MM.1S (cell line): ENCODE data around the gene CEMIP2.

Experiments
- DNase-seq: peaks from one replicate; pipeline ENCODE4 v3.0.0-alpha.2; 2015
- H2AFZ ChIP-seq: fragments of 300-600 bp; sonication (generic); 2 replicates; pipeline ENCODE4 v1.6.0; 2016; ENCODE audit warnings: antibody characterized with exemption, low read length
- H3F3A ChIP-seq: fragments of 300-600 bp; sonication (generic); 2 replicates; pipeline ENCODE4 v1.6.1; 2016; ENCODE audit warnings: mild to moderate bottlenecking, antibody characterized with exemption, low read length, moderate library complexity, mixed read lengths; ENCODE audit not compliant: insufficient read depth
- H3K27ac ChIP-seq: fragments of 300-600 bp; sonication (generic); 2 replicates; pipeline ENCODE4 v1.5.1; 2016; ENCODE audit warnings: mild to moderate bottlenecking, low read length
- H3K27me3 ChIP-seq: fragments of 300-600 bp; sonication (generic); replicated peaks from 2 replicates; pipeline ENCODE4 v1.6.0; 2016; ENCODE audit warnings: low read length; ENCODE audit not compliant: insufficient read depth
- H3K36me3 ChIP-seq: fragments of 300-600 bp; sonication (generic); replicated peaks from 2 replicates; pipeline ENCODE4 v1.6.1; 2016; ENCODE audit warnings: mild to moderate bottlenecking, low read length, mixed read lengths; ENCODE audit not compliant: insufficient read depth
- H3K4me1 ChIP-seq: fragments of 300-600 bp; sonication (generic); 2 replicates; pipeline ENCODE4 v1.6.1; 2016; ENCODE audit warnings: low read length, mixed read lengths
- H3K4me2 ChIP-seq: fragments of 300-600 bp; sonication (generic); 2 replicates; pipeline ENCODE4 v1.6.0; 2016; ENCODE audit warnings: low read depth, low read length
- H3K4me3 ChIP-seq: fragments of 300-600 bp; sonication (generic); 2 replicates; pipeline ENCODE4 v1.5.1; 2016; ENCODE audit warnings: low read length, mixed read lengths
- H3K79me2 ChIP-seq: fragments of 300-600 bp; sonication (generic); 2 replicates; pipeline ENCODE4 v1.6.1; 2016; ENCODE audit warnings: mixed run types, low read length, mixed read lengths
- H3K9ac ChIP-seq: fragments of 300-600 bp; sonication (generic); 2 replicates; pipeline ENCODE4 v1.6.1; 2016; ENCODE audit warnings: low read length, mixed read lengths
- H3K9me2 ChIP-seq: fragments of 300-600 bp; sonication (generic); replicated peaks from 2 replicates; pipeline ENCODE4 v1.6.1; 2016; ENCODE audit warnings: mild to moderate bottlenecking, low read length, mixed read lengths; ENCODE audit not compliant: insufficient read depth
- H3K9me3 ChIP-seq: fragments of 300-600 bp; sonication (generic); replicated peaks from 2 replicates; pipeline ENCODE4 v1.6.1; 2016; ENCODE audit warnings: mild to moderate bottlenecking, low read length, mixed read lengths; ENCODE audit not compliant: insufficient read depth
- H4K20me1 ChIP-seq: fragments of 300-600 bp; sonication (generic); 2 replicates; pipeline ENCODE4 v1.6.1; 2016; ENCODE audit warnings: mild to moderate bottlenecking, low read length, moderate library complexity, mixed read lengths; ENCODE audit not compliant: insufficient read depth
- CTCF ChIP-seq: fragments of 300-600 bp; sonication (generic); IDR thresholded peaks from 2 replicates; pipeline ENCODE4 v1.5.1; 2016; ENCODE audit warnings: antibody characterized with exemption, low read length, mixed read lengths
- EZH2 ChIP-seq: fragments of 300-600 bp; sonication (generic); optimal IDR thresholded peaks from 2 replicates; pipeline ENCODE3; 2017; ENCODE audit warnings: low read depth, mild to moderate bottlenecking, antibody characterized with exemption, low read length, mixed read lengths
- EZH2phosphoT487 ChIP-seq: fragments of 300-600 bp; sonication (generic); IDR thresholded peaks from 2 replicates; pipeline ENCODE4 v1.6.1; 2018; ENCODE audit warnings: antibody characterized with exemption, low read length

Gene CEMIP2

GRCh38 chr9:71767163-71767775, 1.0 kb downstream of the CEMIP2 start:
- Histone ChIP-seq H3K27ac (no peak overlapping the region), H3K36me3 (no peaks in the 10 kb centered on the region), H3K4me2 (peak overlapping the region; percentile 81), H3K9ac (no peak overlapping the region), H3K9me2 (no peaks in the 10 kb centered on the region), H2AFZ (no peak overlapping the region), H3F3A (peaks cover 13% of the 10 kb centered on the region; the same call in 1 of the 2 replicates), H3K79me2 (peaks cover 12% of the 10 kb centered on the region), H3K4me3 (peak overlapping the region; percentile 77), H3K4me1 (no peaks in the 10 kb centered on the region), H3K27me3 (no peaks in the 10 kb centered on the region), H3K9me3 (no peaks in the 10 kb centered on the region), H4K20me1 (no peaks in the 10 kb centered on the region)
- DNase-seq, result no peak
- no peak for TF ChIP-seq EZH2phosphoT487

GRCh38 chr9:71766663-71767062, 1.6 kb downstream of the CEMIP2 start:
- Histone ChIP-seq H3K4me2 (no peak overlapping the region), H3F3A (peaks cover 13% of the 10 kb centered on the region; the same call in 1 of the 2 replicates), H4K20me1 (no peaks in the 10 kb centered on the region), H3K9me2 (no peaks in the 10 kb centered on the region), H3K27me3 (no peaks in the 10 kb centered on the region), H3K9me3 (no peaks in the 10 kb centered on the region), H3K79me2 (peaks cover 12% of the 10 kb centered on the region), H3K9ac (no peak overlapping the region), H3K4me3 (no peak overlapping the region), H3K36me3 (no peaks in the 10 kb centered on the region), H3K4me1 (no peaks in the 10 kb centered on the region), H2AFZ (no peak overlapping the region), H3K27ac (no peak overlapping the region)
- TF ChIP-seq EZH2 (no peak), EZH2phosphoT487 (no peak), CTCF (no peak)
- DNase-seq, result no peak

GRCh38 chr9:71765693-71766092, 2.6 kb downstream of the CEMIP2 start:
- Histone ChIP-seq H4K20me1 (no peaks in the 10 kb centered on the region), H3K27me3 (no peaks in the 10 kb centered on the region), H3F3A (peaks cover 13% of the 10 kb centered on the region; the same call in 1 of the 2 replicates), H3K79me2 (peaks cover 12% of the 10 kb centered on the region), H3K9ac (no peak overlapping the region), H3K9me3 (no peaks in the 10 kb centered on the region), H3K27ac (no peak overlapping the region), H3K4me1 (no peaks in the 10 kb centered on the region), H3K4me3 (no peak overlapping the region), H2AFZ (no peak overlapping the region), H3K36me3 (no peaks in the 10 kb centered on the region), H3K9me2 (no peaks in the 10 kb centered on the region), H3K4me2 (no peak overlapping the region)
- DNase-seq, result no peak
- TF ChIP-seq EZH2phosphoT487, result no peak
- TF ChIP-seq CTCF, result no peak
- no peak for TF ChIP-seq EZH2

- Histone ChIP-seq H3F3A (peaks cover 12% of the 10 kb centered on the region; the same call in 1 of the 2 replicates), H3K4me1 (no peaks in the 10 kb centered on the region), H3K9me3 (no peaks in the 10 kb centered on the region), H2AFZ (no peak overlapping the region), H4K20me1 (no peaks in the 10 kb centered on the region), H3K27ac (no peak overlapping the region), H3K9me2 (no peaks in the 10 kb centered on the region), H3K4me2 (no peak overlapping the region), H3K27me3 (no peaks in the 10 kb centered on the region), H3K9ac (no peak overlapping the region), H3K36me3 (no peaks in the 10 kb centered on the region), H3K4me3 (no peak overlapping the region), H3K79me2 (peaks cover 12% of the 10 kb centered on the region)
- no peak for TF ChIP-seq CTCF
- TF ChIP-seq EZH2, result no peak
- TF ChIP-seq EZH2phosphoT487, result no peak
- DNase-seq, result no peak
These were observed 3.4 kb downstream of the CEMIP2 start for GRCh38 chr9:71764891-71765290.
